H9 (cell line): Measurements from ENCODE around the gene AGMO. TPM values are rescaled to one million over a fixed set of nuclear protein-coding genes. Genes with fewer than 3 reads are reported as not detected.

Experiments used
- DNase-seq: peaks from one replicate; pipeline ENCODE4 v3.0.0-alpha.2; 2017
- H2AFZ ChIP-seq: one replicate; pipeline ENCODE4 v1.6.1; 2013; ENCODE audit warnings: mild to moderate bottlenecking, low read length, control low read depth, moderate library complexity
- H2AK5ac ChIP-seq: 2 replicates; pipeline ENCODE4 v1.6.1; 2013; ENCODE audit warnings: low read length, control low read depth, mixed read lengths; ENCODE audit not compliant: insufficient read length
- H2BK120ac ChIP-seq: one replicate; pipeline ENCODE4 v1.6.1; 2013; ENCODE audit warnings: low read depth, mild to moderate bottlenecking, low read length, control low read depth, inconsistent platforms; ENCODE audit not compliant: poor library complexity, severe bottlenecking
- H2BK12ac ChIP-seq: 2 replicates; pipeline ENCODE4 v1.6.1; 2013; ENCODE audit warnings: low read length, control low read depth, mixed read lengths, low read depth; ENCODE audit not compliant: insufficient read length
- H2BK15ac ChIP-seq: 2 replicates; pipeline ENCODE4 v1.6.1; 2013; ENCODE audit warnings: low read depth, low read length, control low read depth
- H2BK20ac ChIP-seq: one replicate; pipeline ENCODE4 v1.6.1; 2013; ENCODE audit warnings: low read depth, mild to moderate bottlenecking, low read length, control low read depth, inconsistent platforms; ENCODE audit not compliant: poor library complexity, severe bottlenecking
- H2BK5ac ChIP-seq: 2 replicates; pipeline ENCODE4 v1.6.1; 2013; ENCODE audit warnings: low read length, control low read depth, mixed read lengths; ENCODE audit not compliant: insufficient read length
- H3K14ac ChIP-seq: 2 replicates; pipeline ENCODE4 v1.6.1; 2013; ENCODE audit warnings: low read length, control low read depth; ENCODE audit not compliant: insufficient read depth
- H3K18ac ChIP-seq: 2 replicates; pipeline ENCODE4 v1.6.1; 2013; ENCODE audit warnings: low read depth, mild to moderate bottlenecking, mixed read lengths, low read length, control low read depth; ENCODE audit not compliant: insufficient read length
- H3K23ac ChIP-seq: 2 replicates; pipeline ENCODE4 v1.6.1; 2013; ENCODE audit warnings: low read length, control low read depth, mixed read lengths, low read depth; ENCODE audit not compliant: insufficient read length
- H3K23me2 ChIP-seq: 2 replicates; pipeline ENCODE4 v1.6.1; 2013; ENCODE audit warnings: low read depth, mild to moderate bottlenecking, mixed read lengths, low read length, control low read depth; ENCODE audit not compliant: insufficient read length, poor library complexity, severe bottlenecking
- H3K27ac ChIP-seq: 2 replicates; pipeline ENCODE4 v1.5.1; 2013; ENCODE audit warnings: low read length, control low read depth, mixed read lengths, low read depth; ENCODE audit not compliant: insufficient read length
- H3K27me3 ChIP-seq: 2 replicates; pipeline ENCODE4 v1.6.1; 2013; ENCODE audit warnings: low read length, control low read depth, inconsistent platforms; ENCODE audit not compliant: insufficient read depth
- H3K4ac ChIP-seq: 2 replicates; pipeline ENCODE4 v1.6.1; 2013; ENCODE audit warnings: low read depth, mild to moderate bottlenecking, control low read depth, inconsistent platforms, low read length, moderate library complexity
- H3K4me1 ChIP-seq: 2 replicates; pipeline ENCODE4 v1.6.1; 2013; ENCODE audit warnings: low read length, control low read depth, inconsistent platforms; ENCODE audit not compliant: insufficient read depth
- H3K4me2 ChIP-seq: 2 replicates; pipeline ENCODE4 v1.6.1; 2013; ENCODE audit warnings: low read length, control low read depth, mixed read lengths; ENCODE audit not compliant: insufficient read length, insufficient read depth
- H3K56ac ChIP-seq: 2 replicates; pipeline ENCODE4 v1.6.1; 2013; ENCODE audit warnings: low read depth, mild to moderate bottlenecking, mixed read lengths, low read length, control low read depth; ENCODE audit not compliant: insufficient read length
- H3K79me1 ChIP-seq: 2 replicates; pipeline ENCODE4 v1.6.1; 2013; ENCODE audit warnings: low read depth, mild to moderate bottlenecking, moderate library complexity, low read length, control low read depth, inconsistent platforms; ENCODE audit not compliant: insufficient read depth, poor library complexity, severe bottlenecking
- H3K79me2 ChIP-seq: 2 replicates; pipeline ENCODE4 v1.6.1; 2013; ENCODE audit warnings: low read length, control low read depth, inconsistent platforms; ENCODE audit not compliant: insufficient read depth
- H3K9ac ChIP-seq: 2 replicates; pipeline ENCODE4 v1.6.1; 2013; ENCODE audit warnings: low read length, control low read depth, mixed read lengths; ENCODE audit not compliant: insufficient read length; ENCODE audit errors: extremely low read depth
- H3K9me3 ChIP-seq: one replicate; pipeline ENCODE4 v1.6.1; 2013; ENCODE audit warnings: low read depth, low read length, inconsistent platforms; ENCODE audit not compliant: control insufficient read depth
- H3T11ph ChIP-seq: one replicate; pipeline ENCODE4 v1.6.1; 2013; ENCODE audit warnings: mild to moderate bottlenecking, low read length, control low read depth, inconsistent platforms
- H4K20me1 ChIP-seq: one replicate; pipeline ENCODE4 v1.6.1; 2013; ENCODE audit not compliant: control insufficient read depth, insufficient read length, insufficient read depth
- H4K5ac ChIP-seq: 2 replicates; pipeline ENCODE4 v1.6.1; 2013; ENCODE audit warnings: low read depth, mild to moderate bottlenecking, mixed read lengths, low read length, control low read depth; ENCODE audit not compliant: insufficient read length
- H4K8ac ChIP-seq: replicated peaks from 2 replicates; pipeline ENCODE4 v1.6.1; 2013; ENCODE audit warnings: low read length, control low read depth, mixed read lengths, low read depth; ENCODE audit not compliant: insufficient read length
- H4K91ac ChIP-seq: 2 replicates; pipeline ENCODE4 v1.6.1; 2013; ENCODE audit warnings: low read depth, mild to moderate bottlenecking, moderate library complexity, mixed read lengths, low read length, control low read depth; ENCODE audit not compliant: insufficient read length
- H3K27ac Mint-ChIP-seq, 3 experiments: 2 replicates in 2 of 3; 3 replicates in 1 of 3; pipeline ENCODE4 v1.8.0; 2020 to 2021; ENCODE audit warnings: mixed read lengths in 3 of 3, mild to moderate bottlenecking in 1 of 3, moderate library complexity in 1 of 3
- H3K27me3 Mint-ChIP-seq: 2 replicates; pipeline ENCODE4 v1.8.0; 2021; ENCODE audit warnings: low read depth, mild to moderate bottlenecking, moderate library complexity, mixed read lengths
- H3K36me3 Mint-ChIP-seq, 3 experiments: 2 replicates in 2 of 3; 3 replicates in 1 of 3; pipeline ENCODE4 v1.8.0; 2020 to 2021; ENCODE audit warnings: low read depth in 3 of 3, mixed read lengths in 3 of 3; ENCODE audit not compliant: insufficient read depth in 1 of 3
- H3K4me1 Mint-ChIP-seq, 2 experiments: 2 replicates each; pipeline ENCODE4 v1.8.0; 2020; ENCODE audit warnings: mixed read lengths in 2 of 2
- H3K4me3 Mint-ChIP-seq, 2 experiments: 2 replicates in 1 of 2; 3 replicates in 1 of 2; pipeline ENCODE4 v1.8.0; 2020 to 2021; ENCODE audit warnings: mild to moderate bottlenecking in 2 of 2, mixed read lengths in 2 of 2, moderate library complexity in 1 of 2
- H3K9me3 Mint-ChIP-seq, 2 experiments: 2 replicates in 1 of 2; 3 replicates in 1 of 2; pipeline ENCODE4 v1.8.0; 2020; ENCODE audit warnings: mild to moderate bottlenecking in 2 of 2, mixed read lengths in 2 of 2, moderate library complexity in 1 of 2
- CTCF ChIP-seq: fragments of 200-600 bp; sonication (generic); conservative IDR thresholded peaks from 3 replicates; pipeline ENCODE4 v1.8.0; 2021; ENCODE audit warnings: antibody characterized with exemption, mild to moderate bottlenecking
- WGBS: extraction: QIAGEN DNeasy Blood & Tissue Kit; methylation state at CpG from one replicate; pipeline ENCODE4 v1.1.7; 2013; ENCODE audit warnings: missing lambda C conversion rate, low lambda C conversion rate, mixed read lengths; ENCODE audit not compliant: insufficient read length; ENCODE audit errors: extremely low coverage; 5-methylcytosine and 5-hydroxymethylcytosine counted together
- total RNA-seq: library from RNA; stranded (reverse); gene quantifications from 2 replicates; pipeline ENCODE4 v1.2.1, GENCODE V29; 2021

Gene AGMO
- total RNA-seq, 1 experiment from 2014 or later: 0.70 TPM

- H3K4me1 Mint-ChIP-seq: no peaks in the 10 kb centered on the region
- no peak overlapping the region for H3K56ac ChIP-seq
- H3K4me1 ChIP-seq: no peaks in the 10 kb centered on the region
- no peak overlapping the region; a peak in 1 of 7 replicates for H3K27ac Mint-ChIP-seq
- H2BK15ac ChIP-seq: no peak overlapping the region
- no peak overlapping the region for H2AK5ac ChIP-seq
- no peaks in the 10 kb centered on the region for H3K27me3 Mint-ChIP-seq
- no peak overlapping the region for H3T11ph ChIP-seq
- H2BK12ac ChIP-seq: no peak overlapping the region
- H2BK120ac ChIP-seq: no peak overlapping the region
- H4K5ac ChIP-seq: no peak overlapping the region
- H3K18ac ChIP-seq: no peak overlapping the region
- no peak overlapping the region for H2BK5ac ChIP-seq
- no peak overlapping the region for H3K27ac ChIP-seq
- H2AFZ ChIP-seq: no peak overlapping the region
- H3K4ac ChIP-seq: no peak overlapping the region
- no peaks in the 10 kb centered on the region for H4K20me1 ChIP-seq
- TF ChIP-seq CTCF: no peak
- no peak overlapping the region for H3K4me3 Mint-ChIP-seq
- no peak overlapping the region for H3K14ac ChIP-seq
- H3K27me3 ChIP-seq: no peaks in the 10 kb centered on the region
- H3K79me2 ChIP-seq: no peaks in the 10 kb centered on the region
- H3K9ac ChIP-seq: no peak overlapping the region
- no peaks in the 10 kb centered on the region for H3K36me3 Mint-ChIP-seq
- H4K91ac ChIP-seq: no peak overlapping the region
- H3K9me3 Mint-ChIP-seq: no peaks in the 10 kb centered on the region
- no peak overlapping the region for H2BK20ac ChIP-seq
- H3K4me2 ChIP-seq: no peak overlapping the region
- H3K79me1 ChIP-seq: no peaks in the 10 kb centered on the region
- H3K23me2 ChIP-seq: no peaks in the 10 kb centered on the region
- H3K23ac ChIP-seq: no peak overlapping the region
- DNase-seq: no peak
- no CpG with 5 or more reads among the region's 4 CpGs for WGBS
- no peak overlapping the region for H4K8ac ChIP-seq
- H3K9me3 ChIP-seq: no peaks in the 10 kb centered on the region
Observed at GRCh38 chr7:15215616-15216015, 346.2 kb downstream of the AGMO start.
